BJ (cell line): ENCODE results near the gene BCL2L1. TPM values are rescaled to one million over a fixed set of nuclear protein-coding genes. Genes with fewer than 3 reads are reported as not detected.

Experiments used
- CTCF ChIA-PET: fragments of 350-600 bp; formaldehyde crosslinking; extraction: SDS; loops from one replicate; lab custom pipeline; 2021; ENCODE audit warnings: antibody characterized with exemption, inconsistent platforms; lab: Yijun Ruan, JAX
- POLR2A ChIA-PET: fragments of 300-600 bp; sonication (Branson Sonifier 250); formaldehyde crosslinking; extraction: SDS; loops from one replicate; lab custom pipeline; 2021; ENCODE audit warnings: antibody characterized with exemption; lab: Charles Lee
- DNase-seq: peaks from one replicate; pipeline ENCODE4 v3.0.0-alpha.2; 2011; ENCODE audit warnings: low read depth
- H3K27me3 ChIP-seq: 2 replicates; pipeline ENCODE4 v1.6.0; 2011; ENCODE audit warnings: low read length; ENCODE audit not compliant: control insufficient read depth, insufficient read depth
- H3K36me3 ChIP-seq: 2 replicates; pipeline ENCODE4 v1.5.1; 2011; ENCODE audit warnings: low read length; ENCODE audit not compliant: control insufficient read depth, insufficient read depth
- H3K4me3 ChIP-seq: 2 replicates; pipeline ENCODE4 v1.5.1; 2011; ENCODE audit warnings: low read depth, mild to moderate bottlenecking, control low read depth, low read length
- polyA plus RNA-seq: library from polyadenylated mRNA; depleted of rRNA; stranded (reverse); fragments of >200 nt; gene quantifications from 2 replicates; pipeline ENCODE4 v1.2.3, GENCODE V29; 2011
- TF ChIP-seq, protein P1 (sequence below): IDR thresholded peaks from 2 replicates; pipeline ENCODE4 v1.5.1; 2011; ENCODE audit warnings: low read depth, mild to moderate bottlenecking, control low read depth, inconsistent platforms, low read length, moderate library complexity; ENCODE audit not compliant: insufficient read depth

The BCL2L1 gene
- polyA plus RNA-seq, 1 experiment: 90.7 TPM

- ChIA-PET POLR2A (no interaction called here), CTCF (interaction anchor here (1.0 to 1.5 kb wide), 2 partner anchors 22 to 45 kb away, joined by 3 to 4 read pairs; no protein-coding TSS in a partner anchor)
- Histone ChIP-seq H3K4me3 (no peak overlapping the region), H3K36me3 (peaks cover 5% of the 10 kb centered on the region), H3K27me3 (no peaks in the 10 kb centered on the region)
- no peak for DNase-seq
- TF ChIP-seq, protein P1, sequence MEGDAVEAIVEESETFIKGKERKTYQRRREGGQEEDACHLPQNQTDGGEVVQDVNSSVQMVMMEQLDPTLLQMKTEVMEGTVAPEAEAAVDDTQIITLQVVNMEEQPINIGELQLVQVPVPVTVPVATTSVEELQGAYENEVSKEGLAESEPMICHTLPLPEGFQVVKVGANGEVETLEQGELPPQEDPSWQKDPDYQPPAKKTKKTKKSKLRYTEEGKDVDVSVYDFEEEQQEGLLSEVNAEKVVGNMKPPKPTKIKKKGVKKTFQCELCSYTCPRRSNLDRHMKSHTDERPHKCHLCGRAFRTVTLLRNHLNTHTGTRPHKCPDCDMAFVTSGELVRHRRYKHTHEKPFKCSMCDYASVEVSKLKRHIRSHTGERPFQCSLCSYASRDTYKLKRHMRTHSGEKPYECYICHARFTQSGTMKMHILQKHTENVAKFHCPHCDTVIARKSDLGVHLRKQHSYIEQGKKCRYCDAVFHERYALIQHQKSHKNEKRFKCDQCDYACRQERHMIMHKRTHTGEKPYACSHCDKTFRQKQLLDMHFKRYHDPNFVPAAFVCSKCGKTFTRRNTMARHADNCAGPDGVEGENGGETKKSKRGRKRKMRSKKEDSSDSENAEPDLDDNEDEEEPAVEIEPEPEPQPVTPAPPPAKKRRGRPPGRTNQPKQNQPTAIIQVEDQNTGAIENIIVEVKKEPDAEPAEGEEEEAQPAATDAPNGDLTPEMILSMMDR: no peak
Measured at GRCh38 chr20:31706607-31707257, 15.9 kb downstream of the BCL2L1 start.

DNA sequence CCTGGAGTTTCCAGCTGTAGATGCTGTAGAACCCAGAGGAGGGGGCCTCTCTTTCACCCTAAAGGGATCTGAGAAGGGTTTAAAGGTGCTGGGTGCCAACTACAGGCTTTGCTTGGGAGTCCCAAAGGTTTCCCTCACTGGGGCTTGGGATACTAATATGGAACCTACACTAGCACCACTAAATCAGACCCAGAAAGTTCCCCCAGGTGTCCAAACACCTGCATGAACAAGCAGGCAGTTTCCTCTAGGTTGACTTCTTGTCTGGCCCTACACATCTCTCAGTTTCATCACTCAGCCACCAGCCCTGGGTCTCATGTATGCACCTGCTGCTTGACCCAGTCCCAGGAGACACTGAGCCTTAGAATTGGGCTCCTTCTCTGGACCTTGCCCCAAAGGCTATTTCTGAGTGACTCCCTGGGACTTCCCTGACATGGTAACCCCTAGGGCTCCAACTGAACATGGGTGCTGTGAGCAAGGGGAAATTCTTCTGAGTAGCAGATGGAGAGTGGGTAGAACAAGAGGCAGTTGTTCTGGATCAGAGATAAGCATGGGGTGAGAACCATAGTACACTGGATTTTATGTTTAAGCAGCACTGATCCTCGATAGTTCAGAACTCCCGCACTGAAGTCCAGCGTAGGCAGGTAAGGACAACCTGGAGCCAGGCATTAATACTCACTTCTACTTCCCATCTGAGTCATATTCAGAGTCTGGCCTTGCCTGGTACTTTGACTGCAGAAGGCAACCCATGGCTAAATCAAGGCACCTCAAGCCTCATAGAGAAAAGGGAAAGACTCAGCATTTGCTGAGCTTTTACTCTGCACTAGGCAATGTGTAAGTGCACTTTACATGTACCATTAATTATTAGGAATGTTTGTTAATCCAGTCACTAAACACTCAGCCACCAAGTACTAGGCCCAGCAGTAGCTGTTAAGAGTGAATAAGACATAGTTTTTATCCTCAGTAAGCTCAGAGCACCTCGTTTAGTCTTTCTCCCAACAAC, 16.8 kb downstream of the BCL2L1 start:
- CTCF ChIA-PET: interaction anchor here (0.9 to 1.5 kb wide), 3 partner anchors 18 to 44 kb away, joined by 3 to 4 read pairs (median 3); no protein-coding TSS in a partner anchor
- H3K27me3 ChIP-seq: no peaks in the 10 kb centered on the region
- DNase-seq: no peak
- peaks cover 5% of the 10 kb centered on the region for H3K36me3 ChIP-seq
- POLR2A ChIA-PET: no interaction called here
- TF ChIP-seq, protein P1: no peak
- H3K4me3 ChIP-seq: no peak overlapping the region

GRCh38 chr20:31705191-31705590, 17.5 kb downstream of the BCL2L1 start:
- ChIA-PET POLR2A (no interaction called here), CTCF (interaction anchor here (0.9 to 1.5 kb wide), 2 partner anchors 18 to 44 kb away, joined by 3 to 5 read pairs; no protein-coding TSS in a partner anchor)
- H3K4me3 ChIP-seq: no peak overlapping the region
- H3K36me3 ChIP-seq: peaks cover 5% of the 10 kb centered on the region
- no peaks in the 10 kb centered on the region for H3K27me3 ChIP-seq
- TF ChIP-seq, protein P1: no peak
- no peak for DNase-seq

DNA sequence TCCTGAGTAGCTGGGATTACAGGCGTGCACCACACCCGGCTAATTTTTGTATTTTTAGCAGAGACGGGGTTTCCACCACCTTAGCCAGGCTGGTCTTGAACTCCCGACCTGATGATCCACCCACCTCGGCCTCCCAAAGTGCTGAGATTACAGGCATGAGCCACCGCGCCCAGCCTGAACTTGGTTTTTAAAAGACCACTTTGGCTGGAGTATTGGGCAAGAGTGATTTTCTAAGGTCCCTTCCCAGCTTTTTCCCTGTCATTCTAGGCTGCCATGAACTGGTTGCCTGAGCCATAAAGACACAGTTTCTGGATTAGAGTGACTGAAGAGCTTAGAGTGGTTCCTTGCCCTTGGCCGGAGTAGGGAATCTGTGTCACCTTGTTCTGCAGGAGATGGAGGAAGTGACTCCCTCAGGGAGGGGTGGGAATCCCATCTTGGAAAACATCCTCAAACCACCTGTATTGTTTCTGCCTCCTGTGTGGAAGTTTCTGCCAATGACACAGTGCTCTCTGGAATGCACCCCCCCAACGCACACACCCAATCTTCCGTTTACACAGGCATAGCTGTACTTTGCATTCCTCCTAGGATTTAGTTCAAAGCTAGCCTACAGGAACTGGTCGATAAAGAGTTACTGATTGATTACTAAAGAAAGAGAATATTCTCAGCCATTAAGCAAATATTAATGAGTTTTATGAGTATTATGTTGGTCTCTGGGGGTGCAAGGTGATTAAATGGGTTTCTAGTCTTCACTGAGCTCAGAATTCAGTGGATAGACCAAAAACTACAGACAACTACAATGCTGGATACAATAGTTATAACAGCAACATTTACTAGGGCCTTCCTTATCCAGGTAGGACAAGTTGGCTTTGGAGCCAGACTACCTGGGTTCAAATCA, 18.2 kb downstream of the BCL2L1 start:
- TF ChIP-seq, protein P1: no peak
- ChIA-PET CTCF (interaction anchor here (0.5 to 1.5 kb wide), 3 partner anchors 13 to 43 kb away, joined by 3 to 5 read pairs (median 3); no protein-coding TSS in a partner anchor), POLR2A (no interaction called here)
- Histone ChIP-seq H3K4me3 (no peak overlapping the region), H3K36me3 (peaks cover 5% of the 10 kb centered on the region), H3K27me3 (no peaks in the 10 kb centered on the region)
- DNase-seq: no peak
